ENCODE data around the gene ZNF365. TPM values are rescaled to one million over a fixed set of nuclear protein-coding genes. Genes with fewer than 3 reads are reported as not detected.
"Not testable (repeated sequence)": the region's sequence is repeated elsewhere in the genome, so short reads cannot be mapped to it uniquely, and the experiment has no call there.

The ZNF365 gene
- total RNA-seq, 1 donor from 2014 or later, result 1.2 TPM

DNA sequence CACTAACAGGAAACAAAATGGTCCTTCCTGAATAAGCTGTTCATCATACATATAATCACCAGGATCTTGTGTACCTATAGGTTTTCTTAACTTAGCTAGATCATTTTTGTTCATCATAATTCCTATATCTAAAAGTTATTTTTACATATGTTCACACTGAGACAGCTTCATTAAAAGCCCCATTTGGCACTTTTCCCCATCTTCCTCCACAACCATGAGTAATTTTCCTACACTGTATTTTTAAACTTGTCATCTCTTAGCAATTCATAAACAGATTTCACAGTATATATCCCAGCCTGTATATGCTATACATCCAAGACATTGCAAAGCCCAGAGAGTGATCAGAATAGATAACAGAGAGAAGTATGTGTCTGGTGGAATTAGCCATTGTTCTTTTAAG, 28.3 kb downstream of the ZNF365 start:
- intact Hi-C loops (cut with DNase I), result no loop called here

GRCh38 chr10:62410528-62410927, 36.4 kb downstream of the ZNF365 start:
- intact Hi-C loops (cut with DNase I); DNase-seq (ENCODE audit: low spot score): not testable (repeated sequence)

More for the DNA sequence above, 28.3 kb downstream of the ZNF365 start:
- no peak for DNase-seq (ENCODE audit: low spot score)

GRCh38 chr10:62410934-62411333, 36.8 kb downstream of the ZNF365 start:
- intact Hi-C loops (cut with DNase I), result not testable (repeated sequence)

GRCh38 chr10:62413048-62413447, 38.9 kb downstream of the ZNF365 start:
- DNase-seq (ENCODE audit: low spot score), result no peak
- intact Hi-C loops (cut with DNase I), result no loop called here

More at GRCh38 chr10:62410934-62411333, 36.8 kb downstream of the ZNF365 start:
- not testable (repeated sequence) for DNase-seq (ENCODE audit: low spot score)

DNA sequence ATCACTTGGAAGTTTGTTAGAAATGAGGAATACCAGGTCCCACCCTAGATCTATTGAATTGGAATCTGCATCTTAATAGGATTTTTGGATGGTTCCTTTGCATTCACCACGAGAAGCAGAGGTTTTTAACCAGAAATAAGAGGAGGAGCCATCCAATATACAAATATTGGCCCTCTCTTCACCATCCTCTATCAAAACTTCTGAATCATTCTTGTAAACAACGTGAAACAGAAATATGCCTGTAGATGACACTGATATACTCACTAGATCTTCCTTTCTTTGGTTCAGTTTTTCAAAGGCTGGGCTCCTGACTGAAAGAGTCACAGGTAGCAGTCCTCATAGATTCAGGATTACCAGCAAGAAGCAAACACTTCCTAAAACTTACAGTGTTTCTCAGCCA, 39.5 kb downstream of the ZNF365 start:
- intact Hi-C loops (cut with DNase I), result no loop called here
- DNase-seq (ENCODE audit: low spot score), result no peak

DNA sequence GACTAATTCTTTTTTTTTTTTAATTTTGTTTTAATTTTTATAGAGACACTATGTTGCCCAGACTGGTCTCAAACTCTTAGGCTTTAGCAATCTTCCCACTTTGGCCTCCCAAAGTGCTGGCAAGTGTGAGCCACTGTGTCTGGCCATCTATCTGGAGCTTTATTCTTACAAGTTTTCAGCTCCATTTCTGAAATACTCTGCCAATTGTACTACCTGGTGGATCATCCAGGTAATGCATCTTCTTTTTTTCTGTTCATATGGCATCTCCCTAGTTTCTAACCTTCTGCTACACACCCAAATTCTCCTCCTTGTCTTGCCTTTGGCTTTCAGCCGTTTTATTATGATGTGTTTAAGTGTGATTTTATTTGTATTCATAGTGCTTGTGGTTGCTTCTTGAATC, 40.2 kb downstream of the ZNF365 start:
- DNase-seq (ENCODE audit: low spot score), result no peak
- intact Hi-C loops (cut with DNase I), result no loop called here

- no peak for DNase-seq (ENCODE audit: low spot score)
- intact Hi-C loops (cut with DNase I), result no loop called here
Measured at GRCh38 chr10:62422068-62422590, 48.0 kb downstream of the ZNF365 start.

GRCh38 chr10:62424026-62424425, 49.9 kb downstream of the ZNF365 start:
- intact Hi-C loops (cut with DNase I), result no loop called here
- no peak for DNase-seq (ENCODE audit: low spot score)

DNA sequence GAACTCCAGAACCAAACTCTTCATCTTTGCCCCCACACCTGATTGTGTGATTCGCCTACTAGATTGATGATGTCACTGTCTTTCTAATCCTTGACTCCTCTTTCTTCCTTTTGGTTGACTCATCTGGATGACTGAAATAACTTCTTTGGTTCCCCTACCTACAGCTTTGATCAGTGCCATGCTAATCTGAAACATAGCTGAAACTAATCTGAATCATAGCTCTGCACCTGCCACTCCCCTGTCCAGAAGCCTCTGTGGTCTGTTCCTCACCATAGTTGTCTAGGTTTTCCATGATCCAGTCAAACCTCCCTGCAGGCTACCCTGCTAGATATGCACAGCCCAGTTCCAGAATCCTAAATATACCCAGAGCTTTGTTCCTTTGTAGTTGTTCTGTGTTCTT, 51.9 kb downstream of the ZNF365 start:
- intact Hi-C loops (cut with DNase I), result no loop called here
- DNase-seq (ENCODE audit: low spot score), result no peak

DNA sequence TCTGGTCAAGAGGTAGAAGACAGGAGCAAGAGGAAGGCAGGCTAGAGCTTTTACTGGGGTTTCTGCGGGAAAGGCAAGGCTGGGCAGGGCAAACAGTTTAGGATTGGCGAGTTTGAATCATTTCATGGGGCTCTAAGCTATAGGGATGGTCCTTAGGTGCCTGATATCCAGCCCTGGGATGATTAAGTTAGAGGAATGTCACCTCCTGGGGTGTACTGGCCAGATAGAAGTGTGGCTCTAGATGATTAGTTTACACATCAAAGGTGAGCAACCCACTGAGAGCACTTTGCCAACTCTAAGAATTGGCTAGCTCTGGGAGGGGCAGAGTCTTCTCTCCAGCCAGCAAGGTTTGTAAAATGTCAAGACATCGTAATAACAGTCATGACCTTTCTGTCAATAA, 52.4 kb downstream of the ZNF365 start:
- intact Hi-C loops (cut with DNase I), result no loop called here
- DNase-seq (ENCODE audit: low spot score), result no peak

- intact Hi-C loops (cut with DNase I), result loop anchor here (10.0 kb wide), 2 partner anchors 654 to 724 kb away; no protein-coding TSS in a partner anchor
- DNase-seq (ENCODE audit: low spot score), result no peak
Measured at GRCh38 chr10:62430881-62431280, 56.7 kb downstream of the ZNF365 start.

- peak; percentile 79 for DNase-seq (ENCODE audit: low spot score)
- intact Hi-C loops (cut with DNase I), result loop anchor here (10.0 kb wide), 2 partner anchors 652 to 722 kb away; no protein-coding TSS in a partner anchor
Measured at GRCh38 chr10:62433181-62433692, 59.1 kb downstream of the ZNF365 start.

GRCh38 chr10:62433901-62434300, 59.7 kb downstream of the ZNF365 start:
- intact Hi-C loops (cut with DNase I), result loop anchor here (10.0 kb wide), 2 partner anchors 651 to 721 kb away; no protein-coding TSS in a partner anchor
- no peak for DNase-seq (ENCODE audit: low spot score)

DNA sequence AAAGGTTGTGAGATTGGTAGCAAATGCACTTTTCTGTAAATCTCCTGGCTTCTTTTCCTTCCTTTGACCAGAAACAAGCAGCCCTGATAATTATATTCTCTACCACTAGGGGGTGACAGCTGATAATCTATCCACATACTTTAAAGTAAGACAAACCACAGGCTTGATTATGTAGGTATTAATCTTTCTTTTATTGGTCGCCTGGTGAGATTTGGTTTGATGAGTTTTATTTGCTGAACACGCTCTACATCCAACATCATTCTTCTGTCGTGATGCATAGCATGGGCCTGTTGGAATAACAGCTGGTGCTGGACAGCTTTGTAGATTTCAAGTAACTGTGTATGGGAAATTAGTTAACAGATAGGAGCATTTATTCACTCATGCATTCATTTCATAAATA, 63.5 kb downstream of the ZNF365 start:
- no peak for DNase-seq (ENCODE audit: low spot score)
- intact Hi-C loops (cut with DNase I), result loop anchor here (5.0 to 10.0 kb wide), 3 partner anchors 380 to 717 kb away; partner anchors contain the start of gene EGR2

GRCh38 chr10:62442006-62442405, 67.8 kb downstream of the ZNF365 start:
- intact Hi-C loops (cut with DNase I), result no loop called here

DNA sequence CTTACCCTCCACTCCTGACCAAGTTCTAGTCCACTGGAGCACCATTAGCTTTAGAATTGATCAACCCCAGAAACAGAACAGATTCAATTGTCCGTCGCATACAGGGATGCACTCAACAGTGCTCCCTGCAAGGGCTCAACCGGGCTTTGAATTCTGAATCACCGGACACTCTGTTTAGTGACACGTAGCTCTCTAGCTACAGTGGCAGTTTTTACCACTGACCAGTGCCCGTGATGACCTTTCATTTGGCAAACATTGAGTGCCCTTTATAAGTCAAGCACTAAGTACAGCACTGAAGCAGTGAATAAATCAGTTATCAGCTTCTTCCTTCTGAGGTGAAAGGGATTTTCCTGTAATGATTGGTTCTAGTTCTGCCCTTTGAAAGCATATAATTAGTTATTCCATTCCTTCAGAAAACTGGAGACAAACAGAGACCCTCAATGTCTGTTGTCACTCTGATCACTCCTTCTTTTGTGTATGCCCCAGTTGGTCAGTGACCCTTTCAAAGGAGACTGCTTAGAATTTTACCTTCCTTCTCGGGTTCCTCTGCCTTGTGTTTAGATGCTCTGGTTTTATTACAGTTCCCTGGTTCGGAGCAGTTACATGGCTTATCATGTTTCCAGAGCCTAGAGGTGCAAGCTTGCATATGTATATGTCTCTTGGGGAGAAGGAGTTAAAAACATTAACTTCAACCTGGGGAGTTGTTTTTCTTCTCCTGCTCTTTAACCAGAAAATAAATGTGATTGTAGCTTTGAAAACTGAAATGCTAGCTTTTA, 68.9 kb downstream of the ZNF365 start:
- intact Hi-C loops (cut with DNase I), result no loop called here
- no peak for DNase-seq (ENCODE audit: low spot score)

More at GRCh38 chr10:62442006-62442405, 67.8 kb downstream of the ZNF365 start:
- no peak for DNase-seq (ENCODE audit: low spot score)

DNA sequence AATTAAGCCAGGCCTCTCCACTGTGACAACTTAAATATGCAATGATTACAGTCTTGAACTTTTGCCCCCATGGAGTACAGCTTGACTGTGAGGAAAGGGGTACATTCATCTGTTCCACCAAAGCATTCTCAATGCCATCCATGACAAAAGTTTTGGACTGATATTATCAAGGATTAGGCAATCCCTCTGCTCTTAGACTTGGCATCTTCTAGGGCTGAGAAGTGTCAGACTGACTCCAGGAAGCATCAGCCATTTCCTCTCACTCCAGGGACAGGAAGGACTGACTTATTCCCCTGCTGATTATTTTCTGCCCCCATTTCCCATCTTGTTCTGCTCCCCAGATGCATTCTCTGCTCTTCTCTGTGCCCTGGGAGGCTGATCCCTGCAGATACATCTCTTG, 69.7 kb downstream of the ZNF365 start:
- intact Hi-C loops (cut with DNase I), result no loop called here
- DNase-seq (ENCODE audit: low spot score), result no peak

DNA sequence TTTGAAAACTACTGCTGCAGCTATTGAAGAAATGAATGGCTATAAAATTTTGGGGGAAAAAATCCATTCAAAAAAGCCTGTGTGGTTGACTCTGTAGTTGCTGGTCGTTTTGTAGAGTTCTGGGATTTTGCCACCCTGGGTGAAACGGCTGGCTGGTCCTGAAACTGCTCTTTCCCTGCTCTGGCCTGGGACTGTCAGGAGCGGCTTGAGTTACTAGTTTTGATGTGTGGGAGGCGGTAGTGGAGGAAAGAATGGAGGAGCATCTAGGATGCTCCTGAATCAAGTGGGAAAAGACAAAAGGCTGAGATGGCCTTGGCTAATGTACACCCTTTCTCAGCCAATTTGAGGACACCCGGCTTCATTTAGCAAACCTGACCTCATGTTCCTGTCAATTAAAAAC, 72.5 kb downstream of the ZNF365 start:
- intact Hi-C loops (cut with DNase I), result no loop called here
- DNase-seq (ENCODE audit: low spot score), result no peak

DNA sequence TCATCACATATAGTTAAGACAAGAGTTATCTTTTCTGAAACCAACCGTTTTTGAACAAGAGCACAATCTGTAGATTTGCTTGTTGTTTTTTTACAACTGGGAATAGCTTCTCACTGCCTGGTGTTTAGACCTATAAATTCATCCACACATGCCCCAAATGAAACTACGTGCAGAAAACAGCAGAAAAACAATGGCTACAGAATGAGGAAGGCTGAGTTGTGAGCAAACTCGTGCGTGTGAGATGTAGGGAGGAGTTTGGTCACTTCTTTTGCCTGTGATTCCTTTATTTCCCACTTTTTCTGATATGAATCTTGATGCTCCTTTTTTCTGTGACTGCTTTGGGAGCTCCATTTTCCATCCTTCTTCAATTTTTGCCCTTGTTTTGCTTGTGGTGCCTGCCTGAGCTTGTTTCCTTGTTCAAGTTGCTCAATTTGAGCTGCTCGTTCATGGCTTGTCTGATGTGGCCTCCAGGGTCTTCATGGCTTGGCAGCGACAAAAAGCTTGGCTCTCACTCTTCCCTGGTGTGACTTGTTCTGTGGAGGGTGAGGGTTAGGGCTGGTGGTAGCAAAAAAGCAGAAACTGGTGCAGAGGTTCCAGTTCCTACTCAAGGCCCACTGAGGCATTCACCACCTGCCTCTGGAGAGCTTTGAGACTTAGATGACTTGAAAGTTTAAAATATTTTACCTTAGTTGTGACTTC, 76.9 kb downstream of the ZNF365 start:
- no peak for DNase-seq (ENCODE audit: low spot score)
- intact Hi-C loops (cut with DNase I), result loop anchor here (10.0 kb wide), 1 partner anchor 114 kb away; no protein-coding TSS in a partner anchor

DNA sequence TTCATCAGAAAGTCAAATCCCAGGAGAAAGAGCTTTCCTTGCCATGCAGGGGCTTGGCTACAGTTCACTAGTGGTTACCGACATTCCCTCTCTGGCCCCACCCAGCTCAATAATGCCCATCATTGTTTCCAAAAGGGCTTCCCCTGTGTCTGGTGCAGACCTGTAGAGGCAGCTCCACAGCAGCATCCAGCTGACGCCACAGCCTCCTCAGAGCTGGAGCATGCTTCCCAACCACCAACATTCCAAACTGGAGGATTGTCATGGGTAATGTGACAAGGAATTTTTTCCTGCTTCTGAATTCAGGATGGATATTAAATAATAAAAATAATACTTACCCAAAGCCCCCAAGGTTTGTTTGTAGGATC, 77.4 kb downstream of the ZNF365 start:
- intact Hi-C loops (cut with DNase I), result loop anchor here (10.0 kb wide), 1 partner anchor 113 kb away; no protein-coding TSS in a partner anchor
- no peak for DNase-seq (ENCODE audit: low spot score)
